ENCODE results near the gene TC2N.
"Not testable (repeated sequence)": the region's sequence is repeated elsewhere in the genome, so short reads cannot be mapped to it uniquely, and the experiment has no call there.

Gene TC2N

GRCh38 chr14:91751719-91752118 is 115.6 kb downstream of the TC2N start:
- no peak for FAIRE-seq

DNA sequence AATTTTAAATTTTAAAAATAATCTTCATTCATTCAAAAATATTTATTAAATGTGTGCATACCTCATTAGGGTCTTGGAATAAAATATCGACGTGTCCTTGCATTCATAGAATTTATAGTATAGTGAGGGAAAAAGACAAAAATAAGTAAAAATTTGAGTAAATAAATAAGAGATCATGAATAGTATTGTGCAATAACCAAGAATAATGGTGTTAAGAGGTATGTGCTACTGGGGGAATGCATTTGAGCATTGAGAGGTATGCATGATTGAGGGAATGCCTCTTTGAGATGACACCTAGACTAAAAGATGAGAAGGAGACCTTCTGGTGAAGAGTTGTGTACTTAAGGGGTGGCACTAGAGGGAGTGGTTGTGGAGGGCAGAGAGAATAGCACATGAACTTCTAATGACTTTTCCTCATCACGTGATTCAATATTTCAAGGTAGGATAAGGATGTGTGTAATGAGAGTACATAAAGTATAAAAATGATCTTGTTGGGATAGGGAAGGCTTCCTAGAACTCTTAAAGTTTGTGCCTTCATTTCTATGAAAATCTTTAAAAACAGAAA is 116.6 kb downstream of the TC2N start:
- FAIRE-seq, result no peak

DNA sequence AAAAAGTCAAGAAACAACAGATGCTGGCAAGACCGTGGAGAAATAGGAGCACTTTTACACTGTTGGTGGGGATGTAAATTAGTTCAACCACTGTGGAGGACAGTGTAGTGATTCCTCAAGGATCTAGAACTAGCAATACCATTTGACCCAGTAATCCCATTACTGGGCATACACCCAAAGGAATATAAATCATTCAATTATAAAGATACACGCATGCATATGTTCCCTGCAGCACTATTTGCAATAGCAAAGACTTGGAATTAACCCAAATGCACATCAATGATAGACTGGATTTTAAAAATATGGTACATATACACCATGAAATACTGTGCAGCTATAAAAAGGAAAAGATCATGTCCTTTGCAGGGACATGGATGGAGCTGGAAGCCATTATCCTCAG is 117.5 kb downstream of the TC2N start:
- FAIRE-seq, result no peak

- FAIRE-seq, result no peak
Measured at GRCh38 chr14:91748049-91748448, 119.3 kb downstream of the TC2N start.

DNA sequence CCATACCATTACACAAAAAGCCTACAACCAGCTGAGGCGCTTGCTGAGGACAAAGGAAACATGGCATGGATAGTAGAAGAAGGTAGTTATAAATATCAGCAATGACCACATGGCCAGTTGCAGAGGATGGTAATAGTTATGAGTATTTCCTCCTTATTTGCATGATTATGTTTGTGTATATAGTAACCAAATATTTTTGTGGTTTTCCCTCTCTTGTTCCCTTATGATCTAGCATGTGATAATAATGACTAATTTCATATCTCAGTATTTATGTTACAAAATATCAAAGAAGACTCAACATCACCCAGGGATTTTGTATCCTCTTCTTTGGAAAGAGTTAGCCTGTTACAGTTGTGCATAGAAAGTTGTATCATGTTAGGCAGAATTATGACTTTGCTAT is 122.0 kb downstream of the TC2N start:
- FAIRE-seq, result no peak

GRCh38 chr14:91744068-91744480 is 123.3 kb downstream of the TC2N start:
- no peak for FAIRE-seq

- FAIRE-seq, result no peak
Measured at GRCh38 chr14:91743305-91743653, 124.1 kb downstream of the TC2N start.

DNA sequence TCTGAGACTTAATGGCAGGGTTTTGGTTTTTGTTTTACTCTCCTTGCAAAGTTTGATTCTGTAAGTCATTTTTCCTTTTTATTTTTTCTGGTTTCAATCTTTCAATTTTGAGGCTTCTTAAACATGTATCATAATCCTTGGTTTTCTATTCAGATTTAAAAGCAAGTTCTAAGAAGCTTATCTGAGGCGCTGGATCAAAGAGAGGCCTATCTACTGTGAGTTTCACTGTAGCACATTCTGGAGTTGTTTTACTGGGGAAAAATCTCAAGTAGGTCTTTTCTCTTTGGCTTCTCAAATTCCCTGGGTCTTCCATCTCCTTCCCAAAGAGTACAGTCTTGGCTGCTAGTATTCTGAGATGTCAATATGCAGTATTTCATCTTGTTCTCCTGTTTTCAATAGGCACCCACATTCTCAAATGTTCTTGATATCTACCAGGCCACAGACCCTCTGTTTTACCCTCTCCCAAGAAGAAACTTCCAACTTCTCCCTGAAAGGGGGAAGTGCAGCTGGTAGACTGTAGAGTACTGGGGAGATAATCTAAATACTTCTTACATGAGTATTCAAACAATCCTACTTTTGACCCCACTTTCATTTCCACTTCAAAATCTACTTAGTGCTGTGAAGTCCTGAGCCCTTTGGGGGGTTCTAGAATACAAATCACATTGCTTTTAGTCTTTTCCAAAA is 124.6 kb downstream of the TC2N start:
- no peak for FAIRE-seq

GRCh38 chr14:91739867-91740266 is 127.5 kb downstream of the TC2N start:
- FAIRE-seq, result not testable (repeated sequence)

DNA sequence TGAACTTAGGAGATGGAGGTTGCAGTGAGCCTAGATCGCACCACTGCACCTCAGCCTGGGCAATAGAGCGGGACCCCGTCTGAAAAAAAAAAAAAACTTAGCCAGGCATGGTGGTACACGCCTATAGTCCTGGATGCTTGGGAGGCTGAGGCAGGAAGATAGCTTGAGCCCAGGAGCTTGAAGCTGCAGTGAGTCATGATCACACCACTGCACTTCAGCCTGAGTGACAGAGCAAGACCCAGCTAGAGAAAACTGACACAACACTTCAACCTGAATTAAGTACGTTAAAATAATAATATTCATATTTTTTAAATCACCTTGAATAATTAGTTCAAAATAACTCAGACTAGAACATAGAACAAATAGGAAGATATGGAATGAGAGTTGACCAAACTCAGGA is 129.7 kb downstream of the TC2N start:
- no peak for FAIRE-seq

DNA sequence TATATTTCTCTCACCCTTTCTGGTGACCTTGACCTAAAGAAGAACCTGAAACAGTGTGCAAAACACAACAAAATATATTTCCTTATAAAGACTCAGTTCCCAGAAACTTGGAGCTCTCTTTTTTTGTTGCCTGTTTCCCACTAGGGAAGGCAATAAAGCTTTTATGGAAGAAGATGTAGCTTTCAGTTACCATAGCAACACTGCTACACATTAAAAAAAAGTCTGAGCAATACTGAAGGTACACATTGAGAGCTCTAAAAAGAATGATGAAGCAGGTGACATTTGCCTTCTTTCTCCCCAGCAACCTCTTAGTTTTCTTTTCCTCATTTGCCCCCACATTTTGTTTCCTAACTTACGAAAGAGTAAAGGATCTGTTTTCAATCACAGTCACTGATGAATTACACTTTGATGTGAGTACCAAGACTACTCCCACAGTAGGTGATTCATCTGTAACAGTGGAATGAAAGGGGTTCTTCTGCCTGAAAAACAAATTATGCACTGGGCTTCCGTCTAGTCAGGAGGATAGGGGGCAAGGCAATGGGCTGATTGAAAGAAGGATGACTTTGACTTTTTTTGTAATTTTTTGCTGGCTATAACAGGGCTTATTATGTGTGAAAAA is 134.4 kb downstream of the TC2N start:
- FAIRE-seq, result no peak

DNA sequence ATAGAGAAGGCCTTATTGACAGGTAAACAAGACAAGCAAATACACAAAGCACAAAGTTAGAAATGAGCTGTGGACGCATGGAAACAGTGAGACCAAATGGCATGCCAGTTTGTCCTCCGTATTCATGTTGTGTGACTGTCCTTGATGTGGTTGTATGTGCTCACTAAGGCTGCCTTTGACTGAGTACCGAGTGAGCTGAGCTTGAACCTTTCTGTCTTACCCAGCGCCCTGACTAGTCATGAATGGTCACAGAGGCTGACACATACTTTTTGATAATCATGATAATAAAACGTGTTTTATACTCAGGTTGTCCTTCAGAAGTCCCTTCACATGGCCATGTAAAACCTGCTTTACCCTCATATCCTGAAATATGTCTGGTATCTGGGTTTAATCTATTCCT is 134.9 kb downstream of the TC2N start:
- no peak for FAIRE-seq

GRCh38 chr14:91731986-91732385 is 135.3 kb downstream of the TC2N start, which contains the start of gene CATSPERB:
TSS of gene CATSPERB (minus strand) at chr14:91732086. CDS start at chr14:91729479, 2,607 bp downstream.
- no peak for FAIRE-seq

DNA sequence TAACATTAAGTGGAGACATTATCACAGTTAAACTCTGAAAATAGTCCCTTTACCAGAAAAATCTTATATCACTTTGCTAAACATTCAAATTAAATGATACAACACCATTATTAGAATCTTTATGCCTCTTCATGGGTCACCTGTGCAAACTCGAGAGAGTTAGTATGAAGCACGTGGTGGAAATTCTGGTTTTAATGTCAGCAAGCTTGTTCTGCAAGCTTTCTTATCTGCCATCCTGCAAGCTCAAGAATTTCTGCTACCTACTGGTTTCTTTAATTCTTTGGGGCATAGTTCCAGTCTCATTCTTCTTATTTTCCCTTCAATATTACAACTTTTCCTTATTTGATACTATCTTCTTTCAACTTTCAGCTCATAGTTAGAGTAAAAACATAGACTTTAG is 136.3 kb downstream of the TC2N start:
- no peak for FAIRE-seq

GRCh38 chr14:91729756-91730155 is 137.6 kb downstream of the TC2N start:
- no peak for FAIRE-seq
